Measurements from ENCODE around the gene CFAP70.
"Not testable (repeated sequence)": the region's sequence is repeated elsewhere in the genome, so short reads cannot be mapped to it uniquely, and the experiment has no call there.

Gene CFAP70

GRCh38 chr10:73339436-73339835 is 19.2 kb downstream of the CFAP70 start:
- DNase-seq (ENCODE audit: low read depth in 2 of 2) = no peak

- DNase-seq (ENCODE audit: low read depth in 2 of 2) = no peak
Observed at GRCh38 chr10:73338801-73339368, 19.8 kb downstream of the CFAP70 start.

DNA sequence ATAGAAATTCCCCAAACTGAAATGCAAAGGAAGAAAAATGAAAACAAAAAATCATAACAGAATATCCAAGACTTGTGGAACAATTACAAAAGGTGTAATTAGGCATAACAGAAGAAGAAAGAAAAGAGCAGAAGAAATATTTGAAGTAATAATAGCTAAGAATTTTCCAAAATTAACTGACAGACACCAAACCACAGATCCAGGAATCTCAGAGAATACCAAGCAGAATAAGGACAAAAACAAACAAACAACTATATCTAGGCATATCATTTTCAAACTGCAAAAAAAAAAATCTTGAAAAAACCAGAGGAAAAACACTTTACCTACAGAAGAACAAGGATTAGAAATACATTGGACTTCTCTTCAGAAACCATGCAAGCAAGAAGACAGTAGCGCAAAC is 25.5 kb downstream of the CFAP70 start:
- DNase-seq (ENCODE audit: low read depth in 2 of 2) = no peak

DNA sequence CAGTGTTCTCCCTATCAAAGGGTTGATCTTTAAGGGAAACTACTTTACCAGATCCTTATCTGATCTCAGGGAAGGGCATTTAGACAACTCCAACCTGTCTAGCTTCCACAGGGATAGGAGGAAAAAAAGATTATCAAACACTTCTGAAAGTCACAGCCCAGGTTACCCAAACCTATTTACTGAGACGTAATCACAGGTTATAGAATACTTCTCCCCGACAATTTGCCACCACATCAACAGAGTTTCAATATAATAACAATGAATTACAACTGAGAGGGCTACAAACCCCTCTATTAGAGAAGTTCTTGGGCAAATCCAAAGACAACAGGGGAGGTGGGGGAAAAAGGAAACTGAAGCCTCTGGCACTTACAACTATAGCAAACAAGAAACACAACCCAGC is 26.3 kb downstream of the CFAP70 start:
- no peak for DNase-seq (ENCODE audit: low read depth in 2 of 2)

GRCh38 chr10:73328523-73328922 is 30.1 kb downstream of the CFAP70 start:
- DNase-seq (ENCODE audit: low read depth in 2 of 2) = not testable (repeated sequence)

- not testable (repeated sequence) for DNase-seq (ENCODE audit: low read depth in 2 of 2)
Observed at GRCh38 chr10:73325290-73325689, 33.4 kb downstream of the CFAP70 start.

GRCh38 chr10:73323582-73323981 is 35.1 kb downstream of the CFAP70 start:
- not testable (repeated sequence) for DNase-seq (ENCODE audit: low read depth in 2 of 2)

DNA sequence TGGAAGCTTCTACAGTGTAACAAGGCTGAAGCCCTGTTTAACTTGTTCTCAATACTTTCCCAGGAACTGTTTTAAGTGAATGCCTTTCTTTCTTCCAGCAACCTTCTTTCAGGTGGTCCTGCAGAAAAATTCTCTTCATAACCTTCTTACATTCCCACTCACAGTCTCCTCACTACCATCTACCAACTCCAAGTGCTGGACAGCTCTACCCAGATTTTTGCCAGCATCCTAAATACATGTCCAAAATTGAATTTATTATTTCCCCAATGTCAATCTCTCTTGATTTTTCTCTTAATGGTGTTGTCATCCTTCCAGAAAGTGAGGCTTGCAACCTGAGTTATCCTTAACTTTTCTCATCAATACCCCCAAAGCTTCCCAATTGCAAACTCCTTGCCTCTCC is 48.2 kb downstream of the CFAP70 start:
- DNase-seq (ENCODE audit: low read depth in 2 of 2) = no peak

- DNase-seq (ENCODE audit: low read depth in 2 of 2) = no peak
Observed at GRCh38 chr10:73307203-73307800, 51.4 kb downstream of the CFAP70 start.

- no peak for DNase-seq (ENCODE audit: low read depth in 2 of 2)
Observed at GRCh38 chr10:73306171-73306708, 52.4 kb downstream of the CFAP70 start.

GRCh38 chr10:73296946-73297345 is 61.7 kb downstream of the CFAP70 start:
- DNase-seq (ENCODE audit: low read depth in 2 of 2) = no peak

DNA sequence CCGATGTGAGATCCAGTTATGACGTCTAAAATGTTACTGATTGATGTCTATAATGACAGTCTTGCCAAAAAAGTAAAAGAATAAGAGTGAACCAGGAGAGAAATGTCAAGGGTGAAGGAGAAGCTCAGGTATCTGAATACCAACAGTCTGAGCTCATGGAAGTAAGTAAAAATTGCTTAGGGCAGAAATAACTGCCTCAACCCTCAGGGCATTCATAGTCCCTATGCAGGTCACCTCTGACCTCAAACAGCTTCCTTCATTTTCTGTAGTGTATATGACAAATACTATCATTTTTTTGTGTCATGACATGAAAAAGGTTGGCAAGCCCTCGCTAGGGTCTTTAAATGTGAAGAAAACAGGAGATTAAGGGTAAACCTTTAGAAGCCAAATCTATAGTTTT is 65.2 kb downstream of the CFAP70 start:
- DNase-seq (ENCODE audit: low read depth in 2 of 2) = no peak

GRCh38 chr10:73289958-73290357 is 68.7 kb downstream of the CFAP70 start:
- DNase-seq (ENCODE audit: low read depth in 2 of 2) = no peak

DNA sequence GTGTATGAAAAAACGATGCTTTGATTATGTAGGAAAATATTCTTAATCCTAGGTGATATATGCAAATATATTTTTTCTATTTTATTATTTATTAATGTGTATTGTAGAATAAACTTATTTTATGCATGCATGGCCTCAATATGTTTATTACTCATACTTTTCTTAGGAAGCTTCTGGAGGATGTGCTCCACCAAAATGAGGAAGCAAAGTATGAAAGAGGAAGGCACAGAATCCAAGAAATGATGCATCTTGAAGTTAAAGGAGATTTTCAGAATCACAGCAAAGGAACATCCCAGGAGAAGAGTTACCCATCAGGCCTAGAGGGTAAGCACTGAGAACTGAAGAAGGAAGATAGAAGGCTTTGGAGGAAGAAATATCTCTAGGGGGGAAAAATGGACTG is 71.2 kb downstream of the CFAP70 start:
- DNase-seq (ENCODE audit: low read depth in 2 of 2) = no peak

DNA sequence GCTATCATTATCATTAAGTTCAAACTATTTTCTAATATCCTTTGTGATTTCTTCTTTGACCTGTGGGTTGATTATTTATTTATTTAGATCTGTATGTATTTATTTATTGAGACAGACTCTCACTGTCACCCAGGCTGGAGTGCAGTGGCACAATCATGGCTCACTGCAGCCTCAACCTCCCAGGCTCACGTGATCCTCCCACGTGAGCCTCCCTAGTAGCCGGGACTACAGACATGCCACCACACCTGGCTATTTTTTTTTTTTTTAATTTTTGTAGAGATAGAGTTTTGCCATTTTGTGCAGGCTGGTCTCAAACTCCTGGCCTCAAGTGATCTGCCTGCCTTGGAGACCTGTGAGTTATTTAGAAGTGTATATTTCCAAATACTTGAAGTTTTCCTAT is 77.6 kb downstream of the CFAP70 start:
- DNase-seq (ENCODE audit: low read depth in 2 of 2) = no peak

GRCh38 chr10:73264423-73264822 is 94.2 kb downstream of the CFAP70 start:
- no peak for DNase-seq (ENCODE audit: low read depth in 2 of 2)

DNA sequence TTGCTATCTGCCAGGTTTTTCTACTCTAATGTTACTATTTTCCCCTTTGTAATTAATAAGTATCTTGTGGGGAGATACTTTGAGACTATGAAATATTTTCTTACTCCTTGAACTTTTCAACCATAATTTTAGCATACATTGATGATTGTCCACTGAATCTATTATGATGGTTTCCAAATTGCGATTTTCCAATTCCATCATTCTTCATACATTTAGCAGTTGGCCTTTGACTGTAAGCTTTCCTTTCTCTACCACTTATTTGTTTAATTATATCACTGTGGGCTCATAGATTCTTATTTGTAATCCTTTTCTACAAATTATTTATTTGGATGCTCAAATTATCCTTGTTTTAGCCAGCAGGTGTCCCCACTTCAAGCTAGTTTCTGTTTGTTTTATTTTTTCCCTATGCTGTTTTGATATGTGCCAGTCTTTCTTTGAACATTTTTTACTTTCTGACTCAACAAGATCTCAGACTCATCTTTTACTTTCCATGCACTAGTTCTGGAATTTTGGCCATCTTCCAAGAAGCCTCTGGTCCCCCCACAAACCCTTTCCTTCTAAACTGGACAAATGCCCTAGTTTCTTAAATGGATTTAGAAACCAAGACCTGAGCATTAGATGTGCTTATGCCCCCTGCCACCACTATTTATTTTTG is 94.8 kb downstream of the CFAP70 start:
- no peak for DNase-seq (ENCODE audit: low read depth in 2 of 2)

DNA sequence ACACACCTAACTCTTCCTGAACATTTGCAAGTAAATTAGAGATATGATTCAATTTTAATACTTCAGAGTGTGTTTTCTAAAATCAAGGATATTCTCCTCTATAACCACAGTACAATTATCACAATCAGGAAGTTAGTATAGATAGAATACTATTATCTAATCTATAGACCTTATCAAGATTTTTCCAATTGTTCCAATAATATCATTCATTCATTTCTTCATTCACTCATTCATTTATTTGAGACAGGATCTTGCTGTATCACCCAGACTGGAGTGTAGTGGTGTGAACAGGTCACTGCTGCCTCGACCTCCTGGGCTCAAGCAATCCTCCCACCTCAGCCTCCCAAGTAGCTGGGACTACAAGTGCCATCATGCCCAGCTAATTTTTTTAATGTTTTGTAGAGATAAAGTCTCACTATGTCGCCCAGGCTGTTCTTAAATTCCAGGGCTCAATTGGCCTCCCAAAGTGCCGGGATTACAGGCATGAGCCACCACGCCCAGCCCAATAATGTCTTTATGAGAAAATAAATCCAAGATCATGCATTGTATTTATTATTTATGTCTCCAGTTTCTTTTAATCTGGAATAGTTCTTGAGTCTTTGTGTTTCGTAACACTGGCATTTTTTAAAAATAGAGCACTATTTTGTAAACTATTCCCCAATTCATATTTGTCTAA is 95.6 kb downstream of the CFAP70 start:
- DNase-seq (ENCODE audit: low read depth in 2 of 2) = no peak

GRCh38 chr10:73262105-73262730 is 96.4 kb downstream of the CFAP70 start:
- DNase-seq (ENCODE audit: low read depth in 2 of 2) = no peak

- no peak for DNase-seq (ENCODE audit: low read depth in 2 of 2)
Observed at GRCh38 chr10:73261362-73261995, 97.2 kb downstream of the CFAP70 start.

GRCh38 chr10:73258612-73259011 is 100.1 kb downstream of the CFAP70 start:
- DNase-seq (ENCODE audit: low read depth in 2 of 2) = not testable (repeated sequence)

DNA sequence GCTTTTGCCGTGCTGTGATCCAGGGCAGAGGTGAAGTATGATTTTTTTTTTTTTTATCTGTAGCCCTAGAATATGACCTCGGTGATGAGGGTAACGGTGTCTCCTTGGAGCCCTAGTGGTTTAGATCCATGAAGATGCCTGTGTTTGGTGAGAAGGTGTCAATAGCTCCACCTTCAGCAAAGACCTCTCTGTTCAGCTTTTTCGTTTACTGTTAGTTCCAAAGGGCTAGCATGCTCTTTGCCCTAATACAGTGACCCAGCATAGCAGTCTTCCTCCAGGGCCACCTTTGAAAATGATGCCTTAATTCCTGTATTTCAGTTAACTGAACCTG is 105.5 kb downstream of the CFAP70 start:
- no peak for DNase-seq (ENCODE audit: low read depth in 2 of 2)

Measured in stimulated activated CD8-positive, alpha-beta memory T cell treated with anti-CD3 and anti-CD28 coated beads, Interleukin-7, amount 100 ng/mL, for 4 hours (primary cell).